HepG2 (cell line): Measurements from ENCODE around the gene EVI5.

Experiments
- GLMP ChIP-seq: sonication (generic); formaldehyde crosslinking; IDR thresholded peaks from 2 replicates; pipeline ENCODE4 v1.9.0; 2021; ENCODE audit warnings: missing genetic modification reagents, mild to moderate bottlenecking, borderline replicate concordance
- KAT2B ChIP-seq: fragments of 150-350 bp; IDR thresholded peaks from 2 replicates; pipeline ENCODE4 v1.6.1; 2014; ENCODE audit warnings: low read depth, low read length, borderline replicate concordance
- STAT6 ChIP-seq: sonication (generic); formaldehyde crosslinking; IDR thresholded peaks from 2 replicates; pipeline ENCODE4 v1.4.0; 2020; ENCODE audit warnings: missing genetic modification reagents, mild to moderate bottlenecking, borderline replicate concordance
- ZBTB49 ChIP-seq: sonication (generic); formaldehyde crosslinking; IDR thresholded peaks from 2 replicates; pipeline ENCODE4 v1.4.0; 2020; ENCODE audit warnings: missing genetic modification reagents, borderline replicate concordance
- ZBTB8A ChIP-seq: sonication (generic); formaldehyde crosslinking; IDR thresholded peaks from 2 replicates; pipeline ENCODE4 v1.4.0; 2020; ENCODE audit warnings: mild to moderate bottlenecking, low read depth, missing genetic modification reagents, borderline replicate concordance
- ZFP90 ChIP-seq: sonication (generic); formaldehyde crosslinking; IDR thresholded peaks from 2 replicates; pipeline ENCODE4 v1.8.0; 2022; ENCODE audit warnings: missing genetic modification reagents, mild to moderate bottlenecking, inconsistent platforms, borderline replicate concordance
- ZNF281 ChIP-seq: sonication (generic); formaldehyde crosslinking; IDR thresholded peaks from 2 replicates; pipeline ENCODE4 v1.4.0; 2020; ENCODE audit warnings: missing genetic modification reagents, borderline replicate concordance
- ZNF720 ChIP-seq: sonication (generic); formaldehyde crosslinking; IDR thresholded peaks from 2 replicates; pipeline ENCODE4 v1.4.0; 2020; ENCODE audit warnings: missing genetic modification reagents

GRCh38 chr1:92502247-92502646, 282.7 kb downstream of the EVI5 start:
- TF ChIP-seq ZNF281 (no peak), KAT2B (no peak), ZBTB49 (CRISPR knock-in tag) (no peak), STAT6 (CRISPR knock-in tag) (no peak), ZFP90 (no peak), ZNF720 (CRISPR knock-in tag) (no peak), GLMP (CRISPR knock-in tag) (no peak), ZBTB8A (CRISPR knock-in tag) (no peak)
